HG02642 (cell line): ENCODE data around the gene KDM2B.
"Not testable (repeated sequence)": the region's sequence is repeated elsewhere in the genome, so short reads cannot be mapped to it uniquely, and the experiment has no call there.

Source experiments
- ATAC-seq: cut with Tn5 transposase; IDR thresholded peaks from one replicate; pipeline ENCODE4 v1.9.1; 2021; ENCODE audit warnings: mild to moderate bottlenecking; ENCODE audit not compliant: unreplicated experiment, poor library complexity

Gene KDM2B

GRCh38 chr12:121590476-121591143 is 9.8 kb upstream of the KDM2B start:
- peak; percentile 43 for ATAC-seq

- not testable (repeated sequence) for ATAC-seq
Observed at GRCh38 chr12:121584885-121585284, 4.1 kb upstream of the KDM2B start.

GRCh38 chr12:121583334-121583661 is 2.5 kb upstream of the KDM2B start:
- not testable (repeated sequence) for ATAC-seq

- no peak for ATAC-seq
Observed at GRCh38 chr12:121582583-121583333, 1.9 kb upstream of the KDM2B start.

DNA sequence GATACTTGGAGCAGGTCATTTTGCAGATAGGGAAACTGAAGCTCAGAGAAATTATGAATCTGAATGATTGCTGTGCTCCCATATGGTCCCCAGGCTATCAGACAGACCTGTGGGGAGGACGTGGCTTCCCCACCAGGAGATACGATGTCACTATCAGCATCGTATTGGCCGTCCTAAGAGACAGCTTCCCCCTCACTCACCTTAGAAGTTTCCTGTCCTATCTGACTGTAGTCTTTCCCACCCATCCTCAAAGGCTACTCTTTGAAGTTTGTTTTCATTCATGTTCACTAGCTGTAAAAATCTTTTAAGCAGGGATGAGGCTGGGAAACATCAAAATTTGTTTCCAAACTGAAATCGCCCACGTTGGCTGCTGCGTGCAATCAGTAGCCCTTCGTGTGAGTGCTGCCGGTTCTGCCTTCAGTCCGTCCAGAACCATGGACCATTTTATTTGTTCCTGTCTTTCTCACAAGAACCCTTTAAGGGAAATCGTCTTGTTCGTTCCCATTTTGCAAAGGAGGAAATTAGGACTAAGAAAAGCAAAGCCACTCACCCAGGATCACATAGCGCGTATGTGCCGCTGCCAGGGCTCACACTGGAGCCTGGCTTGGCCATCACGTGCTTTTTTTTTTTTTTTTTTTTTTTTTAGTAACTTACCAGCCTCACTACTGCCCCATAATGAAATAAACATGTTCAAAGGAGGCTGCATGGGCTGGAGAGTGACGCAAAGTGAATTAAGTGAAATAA is 1.0 kb upstream of the KDM2B start:
- no peak for ATAC-seq

DNA sequence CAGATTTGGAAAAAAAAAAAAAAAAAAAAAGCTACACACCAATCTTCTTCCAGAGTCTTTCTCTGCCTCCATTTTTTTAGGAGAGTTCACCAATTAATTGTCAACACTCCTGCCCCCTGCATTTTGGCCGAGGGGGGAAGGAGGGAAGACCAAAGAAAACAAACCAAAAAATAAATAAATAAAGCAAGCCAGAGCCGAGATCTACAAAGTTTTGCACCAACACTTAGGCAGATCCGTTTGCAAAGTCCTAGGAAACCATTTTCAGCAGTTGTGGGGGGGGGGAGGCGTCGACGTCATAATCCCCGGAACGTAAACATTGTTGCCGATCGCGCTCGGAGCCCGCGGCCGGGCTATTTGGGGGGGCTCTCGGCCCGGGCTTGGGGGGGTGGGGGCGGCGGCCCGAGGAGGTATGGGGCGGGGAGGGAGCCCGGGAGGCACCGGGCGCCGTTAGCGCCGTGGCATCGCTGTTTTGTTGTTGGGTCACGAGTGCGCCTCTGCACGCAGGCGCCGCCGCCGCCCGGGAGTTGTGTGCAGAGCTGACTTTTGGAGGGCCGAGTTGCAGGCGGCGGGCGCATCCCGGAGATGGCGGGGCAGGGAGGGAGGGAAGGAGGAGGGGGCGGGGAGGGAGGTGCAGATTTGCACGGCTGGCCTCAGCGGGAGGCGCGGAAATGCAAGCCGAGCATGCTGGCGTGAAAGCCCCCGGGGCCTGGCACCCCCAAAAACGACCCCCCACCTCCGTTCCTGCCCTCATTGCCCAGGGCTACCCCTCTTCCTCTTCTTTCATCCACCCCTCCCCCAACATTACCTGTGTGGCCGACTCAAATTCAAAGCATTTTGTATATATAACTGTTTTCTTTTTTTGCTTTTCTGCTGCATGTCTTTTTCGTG is 598 bp downstream of the KDM2B start:
- ATAC-seq, result no peak

GRCh38 chr12:121579190-121579791 is 1.5 kb downstream of the KDM2B start:
- ATAC-seq, result no peak

GRCh38 chr12:121578230-121579189 is 2.3 kb downstream of the KDM2B start:
- ATAC-seq, result no peak

DNA sequence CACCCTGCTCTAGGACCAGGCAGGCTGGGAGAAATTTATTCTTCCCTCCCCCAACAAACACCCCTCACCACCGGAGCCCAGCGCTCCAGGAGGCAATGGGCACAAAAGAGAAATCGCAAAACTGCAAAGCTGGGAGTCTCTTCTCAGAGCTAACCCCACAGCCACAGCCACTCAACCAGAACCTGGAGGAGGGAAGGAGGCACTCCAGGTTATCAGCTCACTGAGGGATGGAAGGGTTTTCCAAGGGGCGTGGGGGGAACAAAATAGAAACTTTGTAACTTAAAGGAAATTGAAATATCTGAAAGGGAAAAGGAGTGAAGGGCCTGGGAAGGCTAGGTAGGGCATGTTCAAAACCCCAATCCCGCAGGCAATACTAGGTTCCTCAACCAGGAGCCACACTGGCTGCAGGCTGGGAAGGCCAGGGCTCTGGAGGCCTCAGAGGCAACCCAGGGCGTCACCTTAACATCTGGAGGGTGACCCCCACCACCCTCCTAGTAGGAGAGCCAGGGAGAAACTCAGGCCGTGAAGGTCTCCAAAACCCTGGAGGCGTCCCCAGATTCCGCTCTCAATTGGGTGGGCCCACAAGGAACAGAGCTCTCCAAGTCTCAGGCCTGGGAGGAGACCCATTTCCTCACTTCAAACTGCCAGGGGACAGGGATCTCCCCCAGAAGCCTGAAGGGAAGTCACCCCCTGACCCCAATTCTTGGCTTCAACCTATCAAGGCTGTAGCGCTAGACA is 3.2 kb downstream of the KDM2B start:
- no peak for ATAC-seq

- no peak for ATAC-seq
Observed at GRCh38 chr12:121576851-121577391, 3.9 kb downstream of the KDM2B start.

DNA sequence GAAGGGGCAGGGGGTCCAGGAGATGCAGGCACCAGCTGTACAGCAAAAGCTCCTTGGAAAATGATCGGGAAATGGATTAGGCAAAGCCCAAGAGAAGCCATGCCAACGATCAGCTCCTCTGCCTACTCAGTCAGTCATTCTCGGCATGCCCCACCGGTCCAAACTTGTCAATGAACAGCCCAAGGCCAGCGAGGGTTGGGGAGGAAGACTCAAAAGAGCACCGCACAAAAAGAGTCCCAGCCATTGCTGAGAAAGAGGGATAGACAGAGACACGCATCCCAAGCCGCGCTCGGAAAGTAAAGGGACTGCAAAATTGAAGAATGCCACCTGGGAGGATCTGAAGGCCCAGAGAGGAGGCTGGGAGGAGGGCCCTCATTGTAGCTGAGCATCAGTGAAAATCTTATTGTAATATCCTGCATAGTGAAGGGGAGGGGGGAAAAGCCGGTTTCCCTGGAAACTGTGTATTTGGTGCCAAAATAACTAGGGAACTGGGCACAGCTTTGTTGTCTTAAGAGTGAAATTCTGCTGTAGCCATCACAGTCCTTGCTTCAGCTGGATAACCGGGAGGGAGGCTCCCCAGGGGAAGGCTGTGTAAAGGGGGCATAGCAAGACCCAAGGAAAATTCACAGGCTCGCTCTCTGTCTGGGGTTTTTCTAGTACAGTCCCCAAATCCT is 4.7 kb downstream of the KDM2B start:
- ATAC-seq, result no peak

DNA sequence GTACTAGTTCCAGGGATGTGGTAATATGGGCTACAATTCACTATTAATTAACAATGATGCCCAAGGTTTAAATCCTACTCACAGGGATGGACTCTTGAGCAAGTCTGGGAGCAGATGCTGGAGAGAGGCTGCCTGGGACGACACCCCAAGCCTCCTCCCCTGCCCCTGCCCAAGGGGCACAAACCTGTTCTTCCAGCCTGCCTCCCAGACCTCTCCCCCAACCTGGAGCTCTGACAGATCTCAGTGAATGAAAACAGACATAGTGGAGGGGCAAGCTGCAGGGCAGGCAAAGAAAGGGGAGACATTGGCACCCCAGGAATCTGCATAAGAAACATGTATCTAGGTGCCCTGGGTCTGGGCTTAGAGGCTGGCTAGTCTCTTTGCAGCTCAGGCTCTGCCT is 5.8 kb downstream of the KDM2B start:
- no peak for ATAC-seq

- no peak for ATAC-seq
Observed at GRCh38 chr12:121574025-121574424, 6.8 kb downstream of the KDM2B start.

GRCh38 chr12:121571920-121572319 is 8.9 kb downstream of the KDM2B start:
- ATAC-seq, result no peak

DNA sequence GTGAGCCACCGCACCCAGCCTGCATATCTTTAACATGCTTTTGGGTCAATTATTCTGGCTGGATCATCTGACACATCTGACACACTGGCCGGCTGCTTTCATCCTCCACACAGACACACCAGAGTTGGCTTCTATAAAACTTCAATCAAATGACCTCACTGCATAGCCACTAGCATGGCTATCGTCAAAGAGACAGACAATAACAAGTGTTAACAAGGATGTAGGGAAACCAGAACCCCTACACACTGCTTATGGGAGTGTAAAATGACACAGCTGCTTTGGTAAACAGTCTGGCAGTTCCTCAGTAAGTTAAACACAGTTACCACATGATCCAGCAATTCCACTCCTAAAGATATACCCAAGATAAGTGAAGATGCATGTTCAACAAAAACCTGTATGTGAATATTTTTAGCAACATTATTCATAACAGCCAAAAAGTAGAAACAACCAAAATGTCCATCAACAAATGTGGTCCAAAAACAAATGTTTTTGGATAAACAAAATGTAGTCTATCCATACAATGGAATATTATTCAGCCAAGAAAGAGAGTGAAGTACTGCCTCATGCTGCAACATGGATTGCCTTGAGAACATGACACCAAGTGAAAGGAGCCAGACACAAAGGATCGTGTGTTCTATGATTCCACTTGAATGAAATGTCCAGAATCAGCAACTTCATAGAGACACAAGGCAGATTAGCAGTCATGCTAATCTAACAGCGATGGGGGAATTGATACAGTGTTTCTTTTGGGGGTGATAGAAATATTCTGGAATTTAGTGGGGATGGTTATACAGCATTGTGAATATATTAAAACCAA is 10.1 kb downstream of the KDM2B start:
- ATAC-seq, result no peak

GRCh38 chr12:121568971-121569751 is 11.7 kb downstream of the KDM2B start:
- no peak for ATAC-seq
